Stomach (tissue), 4 donors: ENCODE measurements around the gene SLC35A4.

Source experiments
- POLR2A ChIP-seq, 4 donors: fragments of 450-650 bp; IDR thresholded peaks; one replicate each; pipeline ENCODE4 v1.6.1; 2016; ENCODE audit warnings: antibody characterized with exemption in 4 of 4, control low read depth in 2 of 4, mild to moderate bottlenecking in 1 of 4, moderate library complexity in 1 of 4
- TF ChIP-seq, protein P1 (sequence below), 7 experiments: fragments of 450-650 bp in 4 of 7; fragments of 200-600 bp in 3 of 7; sonication (generic) in 3 of 7; IDR thresholded peaks; one replicate each; pipeline ENCODE4 v1.5.1; 2016 to 2019; ENCODE audit warnings: antibody characterized with exemption in 7 of 7, control low read depth in 2 of 7, mild to moderate bottlenecking in 1 of 7

DNA sequence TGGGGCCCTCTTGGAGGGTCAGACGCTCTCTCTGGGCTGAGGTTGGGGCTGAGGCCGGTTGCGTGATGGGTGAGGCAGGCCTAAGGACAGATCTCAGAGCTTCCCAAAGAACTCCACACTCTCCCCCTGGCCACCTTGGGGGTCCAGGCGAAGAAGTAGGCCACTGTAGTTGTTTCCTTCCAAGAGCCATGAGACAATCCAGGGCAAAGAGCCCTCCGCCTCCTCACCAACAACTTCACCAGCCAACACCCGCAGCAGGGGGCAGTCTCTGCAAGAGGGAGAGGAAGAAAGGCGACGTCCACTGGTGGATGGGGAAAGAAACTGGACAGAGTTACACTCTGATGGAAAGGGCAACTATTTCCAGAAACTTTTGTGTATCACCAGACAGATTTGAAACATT is 10.7 kb downstream of the SLC35A4 start:
- TF ChIP-seq POLR2A (IDR thresholded peaks at IDR 0.05) = no peak
- TF ChIP-seq, protein P1, sequence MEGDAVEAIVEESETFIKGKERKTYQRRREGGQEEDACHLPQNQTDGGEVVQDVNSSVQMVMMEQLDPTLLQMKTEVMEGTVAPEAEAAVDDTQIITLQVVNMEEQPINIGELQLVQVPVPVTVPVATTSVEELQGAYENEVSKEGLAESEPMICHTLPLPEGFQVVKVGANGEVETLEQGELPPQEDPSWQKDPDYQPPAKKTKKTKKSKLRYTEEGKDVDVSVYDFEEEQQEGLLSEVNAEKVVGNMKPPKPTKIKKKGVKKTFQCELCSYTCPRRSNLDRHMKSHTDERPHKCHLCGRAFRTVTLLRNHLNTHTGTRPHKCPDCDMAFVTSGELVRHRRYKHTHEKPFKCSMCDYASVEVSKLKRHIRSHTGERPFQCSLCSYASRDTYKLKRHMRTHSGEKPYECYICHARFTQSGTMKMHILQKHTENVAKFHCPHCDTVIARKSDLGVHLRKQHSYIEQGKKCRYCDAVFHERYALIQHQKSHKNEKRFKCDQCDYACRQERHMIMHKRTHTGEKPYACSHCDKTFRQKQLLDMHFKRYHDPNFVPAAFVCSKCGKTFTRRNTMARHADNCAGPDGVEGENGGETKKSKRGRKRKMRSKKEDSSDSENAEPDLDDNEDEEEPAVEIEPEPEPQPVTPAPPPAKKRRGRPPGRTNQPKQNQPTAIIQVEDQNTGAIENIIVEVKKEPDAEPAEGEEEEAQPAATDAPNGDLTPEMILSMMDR (IDR thresholded peaks at IDR 0.05) = peak in 4 of 7 experiments; percentile 20 to 39 (median 26)
